HG02870 (cell line): ENCODE data around the gene ZNF746.
A peak's percentile ranks its signal among the peaks of the same experiment; 100 is the strongest.

Source experiments
- ATAC-seq: cut with Tn5 transposase; IDR thresholded peaks from one replicate; pipeline ENCODE4 v1.9.1; 2021; ENCODE audit warnings: mild to moderate bottlenecking, moderate library complexity; ENCODE audit not compliant: unreplicated experiment

The ZNF746 gene

DNA sequence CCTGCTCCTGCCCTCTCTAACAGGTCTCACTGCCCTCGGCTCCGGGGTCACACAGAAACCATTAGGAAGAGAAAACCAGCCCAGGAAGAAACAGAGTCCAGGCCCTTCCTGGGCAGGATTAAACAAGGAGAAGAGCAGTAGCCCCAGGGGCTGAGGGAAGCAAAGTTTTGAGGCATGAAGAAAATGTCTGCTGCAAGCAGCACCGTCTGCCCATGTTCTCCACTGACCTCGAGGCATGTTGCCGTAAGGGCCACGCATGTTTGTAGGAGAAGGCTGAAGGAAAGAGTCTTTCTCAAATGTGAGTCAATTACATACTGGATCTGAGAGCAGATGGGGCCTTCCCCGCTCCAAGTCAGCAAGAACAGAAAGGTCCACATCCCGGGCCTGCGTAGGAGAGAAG is 4.2 kb downstream of the ZNF746 start:
- ATAC-seq: no peak

DNA sequence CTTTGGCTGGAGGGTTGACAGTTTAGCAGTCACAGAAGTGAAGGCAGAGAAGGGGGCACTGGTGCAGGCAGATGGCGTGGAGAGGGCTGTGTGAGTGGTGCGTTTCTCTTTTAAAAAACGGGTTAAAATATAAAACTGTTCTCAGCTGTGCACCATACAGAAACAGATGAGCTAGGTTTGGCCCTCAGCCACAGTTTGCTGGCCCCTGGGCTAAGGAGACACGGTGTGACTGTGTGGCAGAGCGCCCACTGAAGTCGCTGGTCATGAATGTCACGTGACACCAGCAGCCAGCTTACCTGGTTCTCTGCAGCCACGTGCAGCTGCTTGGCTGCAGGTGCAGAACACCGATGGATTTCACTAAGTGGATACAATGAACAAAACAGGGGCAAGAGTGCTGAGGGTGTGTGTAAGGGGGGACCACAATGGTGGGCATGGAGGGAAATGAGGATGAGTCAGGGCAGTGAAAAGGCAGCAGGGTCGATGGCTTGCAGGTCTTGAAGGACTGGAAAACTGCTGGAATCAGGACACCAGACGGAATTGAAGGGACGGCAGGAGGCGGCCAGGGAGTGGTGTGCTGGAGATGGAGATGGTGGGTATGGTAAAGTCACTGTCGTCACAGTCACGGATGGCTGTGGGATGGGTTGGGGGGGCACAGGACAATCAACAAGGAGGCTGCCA is 7.4 kb downstream of the ZNF746 start:
- no peak for ATAC-seq

DNA sequence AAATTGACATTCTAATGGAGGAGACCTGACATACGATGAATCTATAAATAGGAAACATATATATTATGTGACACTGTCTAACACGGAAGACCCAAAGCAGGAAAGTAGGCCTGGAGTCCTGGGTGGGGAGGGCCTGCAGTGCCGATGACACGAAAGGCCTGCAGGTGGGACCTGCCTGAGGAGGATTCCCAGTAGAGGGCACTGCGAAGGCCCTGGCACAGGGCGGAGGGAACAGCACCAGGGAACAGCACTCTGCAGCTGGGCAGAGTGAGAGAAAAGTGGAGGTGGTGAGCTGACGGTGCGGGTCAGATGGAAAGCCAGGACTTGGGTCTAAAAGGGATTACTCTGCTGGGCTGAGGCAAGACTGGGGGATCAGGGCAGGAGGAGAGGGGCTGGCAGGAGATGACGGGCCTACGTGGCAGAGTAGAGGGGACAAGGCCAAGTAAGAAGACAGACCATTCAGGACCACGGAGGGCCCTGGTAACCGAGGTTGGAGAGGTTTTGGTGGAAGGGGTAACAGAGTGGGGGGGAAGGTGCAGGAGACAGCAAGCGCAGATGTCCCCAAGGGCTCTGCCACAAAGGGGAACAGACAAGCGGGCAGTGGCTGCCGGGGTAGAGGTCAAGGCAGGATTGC is 8.1 kb downstream of the ZNF746 start:
- no peak for ATAC-seq

DNA sequence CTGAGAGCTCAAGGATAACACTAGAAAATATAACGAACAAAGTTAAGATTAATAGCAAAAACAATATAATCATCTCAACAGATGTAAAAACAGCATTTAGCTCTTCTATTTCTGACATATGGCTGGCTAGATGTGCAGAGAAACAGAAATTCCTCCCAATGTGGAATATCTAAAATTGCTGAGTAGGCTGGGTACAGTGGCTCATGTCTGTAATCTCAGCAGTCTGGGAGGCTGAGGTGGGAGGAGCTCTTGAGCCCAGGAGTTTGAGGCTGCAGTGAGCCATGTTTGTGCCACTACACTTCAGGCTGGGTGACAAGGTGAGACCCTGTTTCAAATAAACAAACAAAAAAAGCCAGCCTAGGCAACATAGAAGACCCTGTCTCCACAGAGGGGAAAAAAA is 18.0 kb downstream of the ZNF746 start:
- ATAC-seq: no peak

DNA sequence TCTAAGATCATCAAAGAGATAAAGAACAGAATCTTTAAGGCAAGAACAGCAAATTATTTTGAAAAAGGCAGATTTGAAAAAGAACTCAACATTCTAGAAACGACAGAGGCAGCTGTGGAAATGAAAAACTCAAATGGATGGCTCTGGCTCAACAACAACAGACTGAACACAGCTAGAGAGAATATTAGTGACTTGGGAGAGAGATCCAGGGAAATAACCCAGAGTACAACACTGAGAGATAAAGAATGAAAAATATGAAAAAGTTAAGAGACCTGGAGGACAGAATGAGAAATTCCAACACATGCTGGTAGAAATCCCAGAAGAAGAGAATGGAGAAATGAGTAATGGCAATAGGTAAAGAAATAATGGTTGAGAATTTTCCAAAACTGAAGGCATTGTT is 18.9 kb downstream of the ZNF746 start:
- no peak for ATAC-seq

DNA sequence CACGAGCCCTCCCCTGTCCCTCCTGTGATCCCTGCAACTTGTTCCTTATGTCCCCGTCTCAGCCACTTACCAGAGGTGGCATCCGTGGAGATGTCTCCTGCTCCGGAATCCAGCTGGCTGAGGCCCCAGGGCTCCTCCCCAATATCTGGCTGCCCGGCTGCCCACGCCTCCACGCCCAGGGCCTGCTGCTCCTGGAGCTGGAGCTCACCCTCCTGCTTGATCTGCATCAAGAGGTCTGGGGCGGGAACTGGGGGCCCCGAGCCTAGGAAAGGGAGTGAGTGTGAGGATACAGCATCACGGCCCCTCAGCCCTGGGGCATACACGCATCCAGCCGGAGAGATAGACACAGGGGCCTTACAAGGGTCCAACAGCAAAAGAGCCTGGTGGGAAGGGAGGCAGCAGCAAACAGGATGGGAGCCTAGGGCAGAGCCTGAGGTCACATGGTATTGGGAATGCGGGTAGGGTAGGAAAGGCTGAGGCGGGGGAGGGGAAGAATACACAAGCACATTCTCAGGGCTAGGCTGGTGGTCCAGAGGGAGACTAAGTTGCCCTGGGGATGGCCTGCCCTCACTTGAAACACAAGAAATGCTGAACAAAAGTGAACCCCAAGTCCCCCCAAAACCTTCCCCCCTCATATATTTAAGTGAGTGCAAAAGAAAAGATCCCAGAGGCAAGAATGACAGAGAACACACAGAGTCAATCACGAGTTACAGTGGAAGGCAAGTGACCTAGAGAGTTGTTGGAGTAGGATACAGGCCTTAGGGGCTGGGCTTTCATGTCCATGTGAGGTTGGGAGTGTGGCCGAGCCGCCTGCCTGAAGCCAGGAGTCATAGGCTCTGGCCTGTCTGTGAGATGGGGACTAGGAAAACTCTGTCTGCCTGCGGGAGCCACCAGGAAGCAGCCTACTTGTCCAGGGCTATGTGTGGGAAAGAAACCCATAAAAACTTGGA is 19.8 kb downstream of the ZNF746 start:
- no peak for ATAC-seq

DNA sequence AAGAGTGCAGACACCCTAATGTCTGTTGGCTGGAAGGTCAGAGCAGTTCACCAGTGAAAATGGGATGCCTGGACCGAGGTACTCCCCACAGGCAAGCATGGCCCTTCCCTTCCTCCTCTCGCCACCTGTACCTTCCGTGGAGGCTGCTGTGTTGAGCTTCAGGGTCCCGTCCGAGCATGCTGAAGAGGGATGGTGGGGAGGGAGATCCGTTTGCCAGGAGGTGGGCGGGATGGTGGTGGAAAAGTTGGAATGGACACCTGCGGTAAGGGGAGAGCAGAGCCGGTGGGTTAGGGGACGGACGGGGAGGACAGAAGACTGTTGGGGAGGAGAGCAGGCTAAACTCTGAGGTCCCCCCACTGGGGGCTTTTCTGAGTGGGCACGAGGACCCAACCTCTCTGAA is 20.8 kb downstream of the ZNF746 start:
- no peak for ATAC-seq

DNA sequence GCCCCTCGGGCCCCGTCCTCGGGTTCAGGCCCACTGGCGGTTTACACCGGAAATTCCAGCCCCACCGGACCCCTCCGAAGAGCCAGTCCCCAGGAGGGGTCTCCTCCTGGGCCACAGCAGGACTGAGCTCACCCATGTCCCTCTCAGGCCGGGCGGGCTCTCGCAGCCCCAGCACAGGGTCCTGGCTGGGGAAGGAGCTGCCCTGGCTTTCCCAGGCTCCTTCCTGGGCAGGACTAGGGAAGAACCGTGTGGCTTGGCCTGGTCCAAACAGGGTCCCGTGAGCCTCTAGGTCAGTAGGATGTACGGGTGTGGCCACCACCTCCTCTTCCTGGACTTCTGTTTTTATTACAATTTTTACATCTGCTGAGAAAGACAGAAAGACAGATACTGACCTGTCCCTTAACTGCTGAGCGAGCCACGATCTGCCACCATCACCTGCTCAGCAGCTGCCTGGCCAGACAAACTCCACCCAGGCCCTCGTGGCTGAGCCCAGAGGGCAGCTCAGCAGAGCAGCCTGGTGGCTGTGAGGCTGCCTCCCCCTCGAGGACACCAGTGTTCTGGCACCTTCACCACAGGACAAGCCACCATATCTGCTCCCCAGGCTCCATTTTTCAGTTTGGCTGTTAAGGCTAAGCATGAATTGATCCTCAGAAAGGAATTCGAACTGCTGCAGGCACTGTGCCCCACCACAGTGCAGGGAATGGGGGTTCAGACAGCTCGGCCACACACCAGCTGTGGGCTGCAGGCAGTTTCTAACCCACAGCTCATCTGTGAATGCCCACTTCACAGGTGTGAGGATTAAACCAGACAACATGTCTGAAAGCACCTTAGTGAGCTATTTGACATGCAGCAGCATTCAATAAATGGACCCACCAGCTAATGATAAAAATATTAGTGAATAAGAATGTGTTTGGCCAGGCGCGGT is 22.2 kb downstream of the ZNF746 start:
- no peak for ATAC-seq

DNA sequence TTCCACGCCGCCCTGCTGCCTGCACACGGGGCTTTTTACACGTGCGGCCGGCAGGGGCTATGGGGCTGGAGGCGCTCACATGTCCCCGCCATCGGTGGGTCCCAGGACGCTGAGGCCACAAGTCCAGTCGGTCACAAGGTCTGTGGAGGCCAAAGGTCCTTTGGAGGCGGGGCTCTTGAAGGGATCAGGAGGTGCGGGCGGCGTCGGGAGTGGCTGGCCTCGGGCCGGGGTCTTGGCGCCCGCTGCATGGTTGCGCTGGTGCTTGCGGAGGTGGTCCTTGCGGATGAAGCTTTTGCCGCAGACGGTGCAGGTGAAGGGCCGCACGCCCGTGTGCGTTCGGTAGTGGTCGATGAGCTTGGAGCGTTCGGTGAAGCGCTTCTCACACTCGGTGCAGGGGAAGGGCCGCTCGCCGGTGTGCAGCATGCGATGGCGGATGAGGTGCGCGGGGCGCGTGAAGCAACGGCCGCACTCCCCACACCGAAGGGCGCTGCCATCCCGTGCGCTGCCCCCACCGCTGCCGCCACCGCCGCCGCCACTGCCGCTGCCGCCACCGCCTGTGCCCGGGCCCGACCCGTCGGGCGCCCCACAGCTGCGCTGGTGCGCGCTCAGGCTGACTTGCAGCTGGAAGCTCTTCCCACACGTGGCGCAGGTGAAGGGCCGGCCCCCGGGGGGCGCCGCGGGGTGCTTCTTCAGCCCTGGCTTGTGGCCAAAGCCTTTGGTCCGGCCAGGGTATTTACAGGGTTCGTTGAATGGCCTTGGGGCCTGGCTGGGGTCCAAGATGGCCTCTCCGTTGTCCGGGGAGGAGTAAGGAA is 23.1 kb downstream of the ZNF746 start:
- no peak for ATAC-seq

DNA sequence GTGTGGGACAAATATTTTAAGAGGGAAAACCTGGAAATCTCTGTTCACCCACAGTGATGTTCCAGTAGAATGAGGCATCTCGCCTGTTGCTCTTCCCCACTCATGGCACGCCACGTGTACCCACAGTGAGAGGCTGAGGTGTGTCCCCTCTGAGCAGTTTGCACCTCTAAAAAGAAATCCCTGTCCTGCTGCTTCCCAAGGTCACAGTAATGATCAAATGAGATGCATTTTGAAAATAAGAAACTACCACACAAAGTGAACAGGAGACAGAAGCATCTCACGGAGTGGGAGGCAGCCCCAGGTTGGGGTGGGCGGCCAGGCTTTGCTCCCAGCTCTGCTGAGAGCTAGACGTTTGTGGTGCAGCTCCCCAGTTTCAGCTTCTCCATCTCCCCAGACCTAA is 24.4 kb downstream of the ZNF746 start:
- ATAC-seq: no peak

DNA sequence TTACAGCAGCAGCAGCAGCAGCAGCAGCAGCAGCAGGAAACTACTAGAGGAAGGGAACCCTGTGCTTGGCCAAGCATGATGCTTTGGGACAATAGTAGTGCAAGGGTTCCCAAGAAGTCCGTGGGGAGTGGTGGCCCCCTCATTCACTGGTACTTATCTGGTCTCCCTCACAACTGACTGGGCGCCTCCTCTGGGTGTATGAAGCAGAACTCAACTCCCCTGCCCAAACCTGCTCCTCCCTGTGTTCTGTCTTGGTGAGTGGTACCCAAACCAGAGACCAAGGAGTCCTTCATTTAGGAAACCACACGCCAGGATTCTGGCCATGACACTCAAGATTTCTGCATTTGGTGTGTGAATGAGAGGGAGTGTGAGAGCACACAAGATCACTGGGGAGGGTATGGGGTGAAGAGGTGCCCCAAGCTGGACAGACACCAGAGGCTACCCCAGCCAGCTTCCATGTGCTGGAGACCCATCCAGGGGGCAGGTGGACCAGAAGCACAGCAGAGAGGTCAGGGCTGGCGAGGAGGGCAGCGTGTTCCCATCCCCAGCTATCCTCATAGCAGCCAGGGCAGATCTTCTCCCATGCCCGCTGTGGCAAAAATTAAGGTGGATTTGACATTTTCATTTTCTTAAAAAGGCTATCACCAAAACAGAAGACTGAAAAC is 26.2 kb downstream of the ZNF746 start:
- ATAC-seq: no peak

DNA sequence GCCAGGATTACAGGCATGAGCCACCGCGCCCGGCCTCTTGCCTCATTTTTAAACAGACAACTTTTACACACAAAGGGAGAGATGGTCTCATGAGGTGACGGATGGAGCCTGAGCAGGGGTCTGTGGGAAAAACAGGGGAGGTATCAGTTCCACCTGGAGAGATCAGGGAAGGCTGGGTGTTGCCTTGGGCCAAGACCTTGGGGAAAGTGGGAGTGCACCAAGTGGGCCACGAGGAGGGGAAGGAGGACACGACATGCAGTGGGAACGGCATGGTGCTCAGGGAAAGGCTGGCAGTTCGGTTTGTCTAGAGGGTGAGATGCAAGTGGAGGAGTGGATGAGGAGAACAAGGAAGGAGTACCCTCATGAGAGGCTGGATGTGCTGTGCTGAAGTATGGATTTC is 27.8 kb downstream of the ZNF746 start:
- ATAC-seq: no peak

DNA sequence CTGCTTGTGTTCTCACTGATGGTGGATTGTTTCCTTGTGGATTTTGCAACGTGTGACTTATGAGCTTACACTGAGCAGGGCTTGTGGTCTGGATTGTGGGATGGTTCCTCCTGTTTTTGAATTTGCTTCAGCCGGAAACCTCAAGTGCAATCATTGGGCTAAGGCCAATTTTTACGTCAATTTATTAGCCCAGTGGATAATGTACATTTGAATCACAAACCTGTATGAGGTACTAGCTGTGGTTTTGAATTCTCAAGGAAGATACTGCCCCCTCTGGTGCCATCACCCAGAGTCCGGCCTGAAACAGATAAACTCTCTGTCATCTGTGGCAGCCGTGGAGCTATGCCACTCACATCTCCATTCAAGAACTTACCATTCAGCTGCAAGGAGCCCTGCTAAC is 29.4 kb downstream of the ZNF746 start:
- ATAC-seq: no peak

DNA sequence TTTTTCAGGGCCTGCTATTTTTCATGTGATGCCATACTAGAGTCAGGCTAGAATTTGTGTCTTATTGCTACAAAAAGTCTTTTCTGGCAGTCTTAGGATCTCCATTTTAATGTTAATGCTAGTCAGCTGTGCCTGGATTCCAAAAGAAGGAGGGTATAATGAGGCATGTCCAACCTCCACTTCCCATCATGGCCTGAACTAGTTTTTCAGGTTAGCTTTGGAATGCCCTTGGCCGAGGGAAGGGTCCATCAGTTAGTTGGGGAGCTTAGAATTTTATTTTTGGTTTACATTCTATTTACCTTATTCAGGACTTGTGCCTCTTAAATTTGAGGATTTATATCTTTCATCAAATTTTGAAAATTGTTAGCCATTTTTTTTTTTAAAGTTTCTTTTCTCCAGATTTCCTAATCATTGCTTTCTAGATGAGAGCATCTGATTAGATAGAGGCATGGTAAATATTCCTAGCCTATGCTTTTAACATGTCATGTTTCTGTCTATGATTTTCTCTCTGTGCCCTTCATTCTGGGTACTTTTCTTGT is 30.2 kb downstream of the ZNF746 start:
- ATAC-seq: no peak

DNA sequence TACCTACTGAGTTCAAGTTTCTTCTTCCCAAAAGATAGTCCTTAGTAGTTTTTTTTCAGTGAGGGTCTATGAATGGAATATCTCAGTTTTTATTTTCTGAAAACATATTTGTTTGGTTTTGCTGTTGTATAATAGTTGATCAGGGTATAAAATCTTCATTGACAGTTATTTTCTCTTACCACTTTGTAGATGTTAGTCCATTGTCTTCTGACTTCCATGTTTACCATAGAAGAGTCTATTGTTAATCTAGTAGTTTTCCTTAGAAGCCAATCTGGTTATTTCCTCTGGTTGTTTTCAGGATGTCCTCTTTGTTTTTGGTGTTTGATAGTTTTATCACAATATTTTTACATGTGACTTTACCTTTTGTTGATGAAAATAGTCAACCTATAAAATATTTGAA is 31.2 kb downstream of the ZNF746 start:
- ATAC-seq: no peak

DNA sequence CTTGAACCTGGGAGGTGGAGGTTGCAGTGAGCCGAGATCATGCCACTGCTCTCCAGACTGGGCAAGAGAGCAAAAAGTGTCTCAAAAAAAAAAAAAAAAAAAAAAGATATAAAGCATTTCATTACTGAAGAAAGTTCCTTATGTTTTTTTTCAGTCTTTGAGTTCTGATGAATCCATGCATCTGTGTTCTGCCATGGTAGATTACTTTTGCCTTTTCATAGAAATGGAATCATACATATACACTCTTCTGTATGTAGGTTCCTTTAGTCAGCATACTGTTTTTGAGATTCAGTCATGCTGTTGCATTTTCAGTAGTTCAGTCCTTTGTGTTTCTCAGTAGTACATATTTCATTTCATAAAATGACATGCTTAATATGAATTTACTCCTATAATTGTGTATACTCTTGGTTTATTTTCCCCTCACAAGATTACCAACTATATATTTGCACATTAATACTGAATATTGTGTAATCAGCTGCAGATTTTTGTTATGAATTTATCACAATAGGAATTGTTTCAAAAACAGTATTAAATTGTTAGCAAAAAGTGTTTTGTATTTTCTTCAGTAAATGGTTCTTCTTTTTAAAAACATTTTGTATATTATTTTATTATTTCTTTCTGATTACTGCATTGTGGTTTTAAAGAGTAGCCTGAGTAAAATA is 34.0 kb downstream of the ZNF746 start:
- ATAC-seq: no peak

DNA sequence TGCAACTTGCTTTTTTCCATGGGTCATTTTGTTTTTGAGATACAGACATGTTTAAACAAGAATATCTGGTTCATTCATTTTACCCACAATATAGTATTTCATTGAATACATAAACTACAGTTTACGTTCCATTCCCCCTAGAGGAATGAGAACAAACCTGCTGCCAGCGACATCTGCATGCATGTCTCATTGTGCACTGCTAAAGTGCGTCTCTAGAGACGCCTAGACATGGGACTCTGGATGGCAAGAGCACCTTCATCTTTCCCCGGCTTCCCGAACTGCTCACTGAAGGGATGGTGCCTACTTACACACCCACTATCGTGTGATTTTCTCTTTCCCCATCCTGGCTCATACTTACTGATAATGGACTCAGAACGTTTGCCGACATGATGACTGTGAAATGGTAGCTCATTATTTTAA is 35.5 kb downstream of the ZNF746 start:
- no peak for ATAC-seq

DNA sequence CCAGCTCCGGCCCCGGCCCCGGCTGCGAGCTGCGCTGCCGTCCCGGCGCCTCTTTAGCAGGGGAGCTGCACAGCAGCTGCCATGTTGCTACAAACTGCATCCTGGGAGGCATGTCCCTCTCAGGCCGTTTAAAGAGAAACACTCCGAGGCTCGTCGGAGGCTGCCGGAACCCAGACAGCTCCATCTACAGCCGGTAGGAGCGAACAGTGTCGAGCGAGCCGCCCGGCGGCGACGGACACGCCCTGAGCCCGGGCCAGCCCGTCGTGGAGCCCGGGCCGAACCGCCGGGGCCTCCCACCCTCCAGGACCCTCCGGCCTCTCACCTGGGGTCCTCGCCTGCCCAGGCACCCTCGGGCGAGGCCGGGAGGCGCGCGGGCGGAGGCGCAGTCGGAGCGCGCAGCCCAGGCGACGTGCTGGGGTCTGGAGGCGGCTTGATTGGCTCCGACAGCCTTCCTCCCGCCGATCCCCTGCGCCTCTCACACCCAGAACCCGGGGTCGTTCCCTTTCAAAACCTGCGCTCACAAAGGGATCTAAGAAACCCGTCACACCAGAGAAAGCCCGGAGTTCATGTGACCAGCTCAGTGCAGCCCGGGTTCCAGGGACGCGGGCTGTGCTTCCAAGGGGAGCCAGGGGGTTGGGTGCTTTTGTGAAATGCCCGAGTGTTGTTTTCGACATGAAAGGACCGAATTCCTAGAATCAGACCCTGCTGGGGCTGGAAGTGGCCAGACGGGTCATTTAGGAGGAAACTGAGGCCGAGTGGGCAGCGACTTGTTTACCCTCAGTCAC is 36.9 kb downstream of the ZNF746 start, which contains the start of gene ZNF777:
ZNF777 (minus strand) TSS at position 570 of the 785 bp plus-strand sequence. CDS start 5,040 bp downstream, outside the sequence.
- peak; percentile 94 for ATAC-seq
